Measurements from ENCODE around the gene SEMA6D. TPM values are rescaled to one million over a fixed set of nuclear protein-coding genes. Genes with fewer than 3 reads are reported as not detected.

Gene SEMA6D
- total and polyA plus RNA-seq, 2 donors (not counting 3 experiments of a cell fraction or from before 2014, with no cell fraction given), result 16.3 to 22.5 TPM

DNA sequence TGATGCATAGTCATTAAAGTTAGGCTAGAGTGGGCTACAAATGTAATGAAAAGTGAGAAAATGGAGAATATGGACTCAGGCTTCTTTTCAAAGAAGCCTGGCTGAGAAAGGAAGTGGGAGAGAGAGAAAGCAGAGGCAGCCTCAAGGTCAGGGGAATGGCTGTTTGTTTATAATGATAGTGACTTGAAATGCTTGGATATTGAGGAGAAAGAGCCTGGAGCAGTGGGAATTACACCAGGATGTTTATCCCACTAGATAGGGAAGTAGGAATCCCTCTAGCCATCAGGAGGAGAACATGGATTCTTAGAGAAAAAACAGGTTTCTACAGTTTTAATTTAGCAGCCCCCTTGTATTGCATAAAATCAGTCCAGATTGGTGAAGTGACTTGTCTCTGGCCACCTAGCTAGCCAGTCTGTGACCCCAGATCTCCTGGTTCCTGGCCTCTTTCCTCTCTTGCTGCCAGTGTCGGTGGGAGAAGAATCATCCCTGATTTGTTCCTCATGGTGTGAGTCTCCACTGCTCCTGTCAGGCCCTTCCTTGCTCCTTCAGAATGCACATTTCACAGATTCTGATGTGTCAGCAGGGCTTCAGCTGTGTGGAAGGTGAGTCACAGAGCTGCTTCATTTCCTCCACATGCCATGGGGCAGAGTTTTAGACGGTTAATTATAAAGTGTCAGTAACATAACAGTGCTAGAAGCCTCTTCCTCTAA is 32.9 kb downstream of the SEMA6D start:
- TF ChIP-seq MAX (IDR thresholded peaks at IDR 0.05; ENCODE audit: insufficient read depth, insufficient read length) (no peak), EZH2 (IDR thresholded peaks at IDR 0.05; ENCODE audit: borderline replicate concordance, low read depth, low read length, severe bottlenecking) (no peak), POLR2AphosphoS5 (IDR thresholded peaks at IDR 0.05; ENCODE audit: insufficient read depth, low read depth, low read length) (peak; percentile 64), POLR2A (IDR thresholded peaks at IDR 0.05; ENCODE audit: low read depth, low read length) (no peak), GATA2 (IDR thresholded peaks at IDR 0.05; ENCODE audit: insufficient read depth, insufficient read length, low read depth, low read length) (no peak), MYC (IDR thresholded peaks at IDR 0.05; ENCODE audit: low read depth, low read length) (peak; percentile 31), FOS (IDR thresholded peaks at IDR 0.05; ENCODE audit: borderline replicate concordance, insufficient read depth, low read length) (peak; percentile 98), JUN (IDR thresholded peaks at IDR 0.05; ENCODE audit: borderline replicate concordance, insufficient read depth, insufficient read length, low read depth) (peak; percentile 84)
- H4K20me1 ChIP-seq (replicated peaks; ENCODE audit: control insufficient read depth, extremely low read depth, insufficient read depth, low read length), result no peaks in the 10 kb centered on the region
- H3K27ac ChIP-seq (ENCODE audit: insufficient read depth, low read depth, low read length), result peak overlapping the region; percentile 58
- intact Hi-C loops (cut with micrococcal nuclease) (loop anchor here (1.0 to 10.0 kb wide), 2 partner anchors 33 to 555 kb away; partner anchors contain the start of gene SEMA6D), dilution Hi-C loops (cut with MboI; ENCODE audit: extremely low pct_ligation_motif_present, low sequenced_read_pairs) (no loop called here)
- H3K27me3 ChIP-seq (ENCODE audit: control insufficient read depth in 2 of 2, insufficient read depth in 2 of 2, low read length in 2 of 2), result no peaks in the 10 kb centered on the region
- H3K4me3 ChIP-seq (replicated peaks in 1 of 3; ENCODE audit: insufficient read depth in 1 of 3, low read depth in 1 of 3, low read length in 3 of 3), result no peak overlapping the region
- peak; percentile 97 for FAIRE-seq
- H2AFZ ChIP-seq (ENCODE audit: low read depth, low read length), result no peak overlapping the region
- peak; percentile 84 for DNase-seq (ENCODE audit: low read depth, low spot score)
- H3K79me2 ChIP-seq (ENCODE audit: control insufficient read depth, insufficient read depth, low read length), result no peaks in the 10 kb centered on the region
- H3K9me3 ChIP-seq (replicated peaks; ENCODE audit: control insufficient read depth, insufficient read depth, low read length), result peaks cover 4% of the 10 kb centered on the region
- no TSS peak for BruUV-seq (replicated peaks)
- peak overlapping the region; percentile 3 for H3K9ac ChIP-seq (replicated peaks; ENCODE audit: extremely low read depth, insufficient read depth, low read length)
- ChIA-PET POLR2A (no interaction called here), CTCF (interaction anchor here (1.0 to 1.6 kb wide), 4 partner anchors 33 to 554 kb away, joined by 3 to 10 read pairs (median 6); partner anchors contain the start of gene SEMA6D)
- H3K4me1 ChIP-seq (ENCODE audit: control insufficient read depth, extremely low read depth, insufficient read depth, low read length), result peaks cover 17% of the 10 kb centered on the region
- H3K4me2 ChIP-seq (ENCODE audit: insufficient read depth, low read length), result peak overlapping the region; percentile 43
- no peaks in the 10 kb centered on the region for H3K9me1 ChIP-seq (replicated peaks; ENCODE audit: control insufficient read depth, extremely low read depth, insufficient read depth, low read length)
- peaks cover 0 to 1% of the 10 kb centered on the region in 2 experiments for H3K36me3 ChIP-seq (ENCODE audit: control insufficient read depth in 2 of 2, extremely low read depth in 1 of 2, insufficient read depth in 2 of 2, low read length in 2 of 2)

Data from endothelial cell of umbilical vein (primary cell).